SK-N-SH treated with all-trans-retinoic acid at 6 μM for 48 hours (cell line): ENCODE measurements around the gene RNF40.

Experiments used
- ATAC-seq: fragments of 200-7000 bp; cut with Tn5 transposase; 3 replicates; pipeline ENCODE4 v1.9.1; 2020; ENCODE audit warnings: mild to moderate bottlenecking, moderate library complexity
- ARNTL ChIP-seq: fragments of 450-650 bp; formaldehyde crosslinking; IDR thresholded peaks from 2 replicates; pipeline ENCODE4 v1.5.0; 2020; ENCODE audit warnings: low read depth, mild to moderate bottlenecking, moderate library complexity, borderline replicate concordance
- BACH2 ChIP-seq: fragments of 250-450 bp; sonication (Bioruptor Pico); IDR thresholded peaks from 2 replicates; pipeline ENCODE4 v1.9.0; 2021; ENCODE audit warnings: mild to moderate bottlenecking, borderline replicate concordance
- CSDC2 ChIP-seq: fragments of 250-450 bp; sonication (Bioruptor Pico); IDR thresholded peaks from 2 replicates; pipeline ENCODE4 v1.5.0; 2020; ENCODE audit warnings: mild to moderate bottlenecking, moderate library complexity
- ESRRG ChIP-seq: fragments of 250-450 bp; sonication (Bioruptor Pico); IDR thresholded peaks from 2 replicates; pipeline ENCODE4 v1.6.1; 2021; ENCODE audit warnings: mild to moderate bottlenecking
- GLIS3 ChIP-seq: fragments of 250-450 bp; sonication (Bioruptor Pico); IDR thresholded peaks from 2 replicates; pipeline ENCODE4 v1.5.0; 2020; ENCODE audit warnings: mild to moderate bottlenecking, moderate library complexity
- ISL1 ChIP-seq: fragments of 250-450 bp; sonication (Bioruptor Pico); IDR thresholded peaks from 2 replicates; pipeline ENCODE4 v2.1.2; 2022; ENCODE audit warnings: mild to moderate bottlenecking, moderate library complexity
- OSR1 ChIP-seq: fragments of 250-450 bp; sonication (Bioruptor Pico); IDR thresholded peaks from 2 replicates; pipeline ENCODE4 v1.8.0; 2022; ENCODE audit warnings: moderate library complexity, mild to moderate bottlenecking, inconsistent platforms
- PPARA ChIP-seq: fragments of 250-450 bp; sonication (Bioruptor Pico); IDR thresholded peaks from 2 replicates; pipeline ENCODE4 v1.5.0; 2020; ENCODE audit warnings: mild to moderate bottlenecking, borderline replicate concordance
- RARB ChIP-seq: fragments of 250-450 bp; sonication (Bioruptor Pico); IDR thresholded peaks from 2 replicates; pipeline ENCODE4 v1.8.0; 2021; ENCODE audit warnings: mild to moderate bottlenecking, moderate library complexity
- SNAI2 ChIP-seq: fragments of 250-450 bp; sonication (Bioruptor Pico); IDR thresholded peaks from 2 replicates; pipeline ENCODE4 v1.5.0; 2020; ENCODE audit warnings: mild to moderate bottlenecking, moderate library complexity
- TCF4 ChIP-seq: fragments of 250-450 bp; sonication (Bioruptor Pico); IDR thresholded peaks from 2 replicates; pipeline ENCODE4 v1.8.0; 2021; ENCODE audit warnings: mild to moderate bottlenecking, moderate library complexity, borderline replicate concordance
- TOX ChIP-seq: fragments of 250-450 bp; sonication (Bioruptor Pico); IDR thresholded peaks from 2 replicates; pipeline ENCODE4 v1.8.0; 2021; ENCODE audit warnings: mild to moderate bottlenecking, moderate library complexity, borderline replicate concordance
- ZC3H10 ChIP-seq: fragments of 250-450 bp; sonication (Bioruptor Pico); IDR thresholded peaks from 2 replicates; pipeline ENCODE4 v1.5.1; 2021; ENCODE audit warnings: mild to moderate bottlenecking, moderate library complexity
- ZFP3 ChIP-seq: fragments of 250-450 bp; sonication (Bioruptor Pico); IDR thresholded peaks from 2 replicates; pipeline ENCODE4 v1.5.0; 2020; ENCODE audit warnings: mild to moderate bottlenecking, moderate library complexity
- ZNF565 ChIP-seq: fragments of 450-650 bp; formaldehyde crosslinking; conservative IDR thresholded peaks from 2 replicates; pipeline ENCODE4 v1.5.0; 2020; ENCODE audit warnings: low read depth, mild to moderate bottlenecking, moderate library complexity
- ZNF70 ChIP-seq: fragments of 450-650 bp; formaldehyde crosslinking; IDR thresholded peaks from 2 replicates; pipeline ENCODE4 v1.5.0; 2020; ENCODE audit warnings: mild to moderate bottlenecking, moderate library complexity
- ZNF8 ChIP-seq: fragments of 450-650 bp; formaldehyde crosslinking; IDR thresholded peaks from 2 replicates; pipeline ENCODE4 v1.5.0; 2020; ENCODE audit warnings: mild to moderate bottlenecking, moderate library complexity
- TF ChIP-seq, protein P1 (sequence below): fragments of 250-450 bp; sonication (Bioruptor Pico); IDR thresholded peaks from 2 replicates; pipeline ENCODE4 v1.5.1; 2021; ENCODE audit warnings: mild to moderate bottlenecking, moderate library complexity
- TF ChIP-seq, protein P2 (sequence below): fragments of 250-450 bp; sonication (Bioruptor Pico); IDR thresholded peaks from 2 replicates; pipeline ENCODE4 v1.5.0; 2020; ENCODE audit warnings: mild to moderate bottlenecking, moderate library complexity
- TF ChIP-seq, protein P3 (sequence below): fragments of 250-450 bp; sonication (Bioruptor Pico); IDR thresholded peaks from 2 replicates; pipeline ENCODE4 v1.8.0; 2021; ENCODE audit warnings: low read depth, mild to moderate bottlenecking, moderate library complexity, borderline replicate concordance
- TF ChIP-seq, protein P4 (sequence below): fragments of 250-450 bp; sonication (Bioruptor Pico); IDR thresholded peaks from 2 replicates; pipeline ENCODE4 v1.8.0; 2020; ENCODE audit warnings: mild to moderate bottlenecking, moderate library complexity, borderline replicate concordance
- TF ChIP-seq, protein P5 (sequence below): fragments of 250-450 bp; sonication (Bioruptor Pico); IDR thresholded peaks from 2 replicates; pipeline ENCODE4 v1.5.1; 2020; ENCODE audit warnings: low read depth, mild to moderate bottlenecking, moderate library complexity

RNF40 gene

DNA sequence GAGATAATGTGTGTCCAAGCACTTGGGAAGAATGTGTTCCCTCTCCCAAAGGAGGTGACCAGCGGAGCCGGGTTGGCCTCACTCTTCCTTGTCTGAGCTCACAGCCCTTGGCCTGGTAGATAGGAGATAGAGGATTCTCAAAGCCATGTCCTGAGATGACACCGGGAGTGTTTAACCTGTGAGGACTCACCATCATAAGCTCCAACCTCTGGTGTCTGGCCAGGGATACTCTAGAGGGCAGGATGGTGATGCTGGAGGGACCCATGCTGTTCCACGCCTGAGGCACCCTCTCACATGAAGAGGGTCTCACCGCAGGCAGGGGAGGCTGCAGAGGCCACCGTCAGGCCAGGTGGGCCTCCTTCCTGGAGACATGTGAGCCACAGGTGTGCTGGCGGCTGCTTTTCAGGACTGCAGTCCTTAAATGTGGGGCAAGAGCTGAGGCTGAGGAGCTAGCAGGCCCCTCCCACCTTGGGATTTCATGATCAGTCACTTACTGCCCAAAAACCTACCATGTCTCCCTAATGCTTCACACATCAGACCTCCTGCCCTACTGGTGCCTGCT is 31.5 kb downstream of the RNF40 start:
- ATAC-seq, result no peak
- no peak for TF ChIP-seq PPARA (CRISPR knock-in tag)
- no peak for TF ChIP-seq ZC3H10 (CRISPR knock-in tag)
- no peak for TF ChIP-seq ESRRG (CRISPR knock-in tag)
- no peak for TF ChIP-seq SNAI2
- no peak for TF ChIP-seq ZFP3 (CRISPR knock-in tag)
- TF ChIP-seq, protein P1, sequence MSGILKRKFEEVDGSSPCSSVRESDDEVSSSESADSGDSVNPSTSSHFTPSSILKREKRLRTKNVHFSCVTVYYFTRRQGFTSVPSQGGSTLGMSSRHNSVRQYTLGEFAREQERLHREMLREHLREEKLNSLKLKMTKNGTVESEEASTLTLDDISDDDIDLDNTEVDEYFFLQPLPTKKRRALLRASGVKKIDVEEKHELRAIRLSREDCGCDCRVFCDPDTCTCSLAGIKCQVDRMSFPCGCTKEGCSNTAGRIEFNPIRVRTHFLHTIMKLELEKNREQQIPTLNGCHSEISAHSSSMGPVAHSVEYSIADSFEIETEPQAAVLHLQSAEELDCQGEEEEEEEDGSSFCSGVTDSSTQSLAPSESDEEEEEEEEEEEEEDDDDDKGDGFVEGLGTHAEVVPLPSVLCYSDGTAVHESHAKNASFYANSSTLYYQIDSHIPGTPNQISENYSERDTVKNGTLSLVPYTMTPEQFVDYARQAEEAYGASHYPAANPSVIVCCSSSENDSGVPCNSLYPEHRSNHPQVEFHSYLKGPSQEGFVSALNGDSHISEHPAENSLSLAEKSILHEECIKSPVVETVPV (CRISPR knock-in tag), result no peak
- no peak for TF ChIP-seq OSR1
- no peak for TF ChIP-seq CSDC2 (CRISPR knock-in tag)
- TF ChIP-seq BACH2, result no peak
- no peak for TF ChIP-seq ARNTL (CRISPR knock-in tag)
- TF ChIP-seq RARB (CRISPR knock-in tag), result no peak
- no peak for TF ChIP-seq ZNF565 (CRISPR knock-in tag)
- no peak for TF ChIP-seq TCF4
- TF ChIP-seq GLIS3 (CRISPR knock-in tag), result no peak
- TF ChIP-seq, protein P2, sequence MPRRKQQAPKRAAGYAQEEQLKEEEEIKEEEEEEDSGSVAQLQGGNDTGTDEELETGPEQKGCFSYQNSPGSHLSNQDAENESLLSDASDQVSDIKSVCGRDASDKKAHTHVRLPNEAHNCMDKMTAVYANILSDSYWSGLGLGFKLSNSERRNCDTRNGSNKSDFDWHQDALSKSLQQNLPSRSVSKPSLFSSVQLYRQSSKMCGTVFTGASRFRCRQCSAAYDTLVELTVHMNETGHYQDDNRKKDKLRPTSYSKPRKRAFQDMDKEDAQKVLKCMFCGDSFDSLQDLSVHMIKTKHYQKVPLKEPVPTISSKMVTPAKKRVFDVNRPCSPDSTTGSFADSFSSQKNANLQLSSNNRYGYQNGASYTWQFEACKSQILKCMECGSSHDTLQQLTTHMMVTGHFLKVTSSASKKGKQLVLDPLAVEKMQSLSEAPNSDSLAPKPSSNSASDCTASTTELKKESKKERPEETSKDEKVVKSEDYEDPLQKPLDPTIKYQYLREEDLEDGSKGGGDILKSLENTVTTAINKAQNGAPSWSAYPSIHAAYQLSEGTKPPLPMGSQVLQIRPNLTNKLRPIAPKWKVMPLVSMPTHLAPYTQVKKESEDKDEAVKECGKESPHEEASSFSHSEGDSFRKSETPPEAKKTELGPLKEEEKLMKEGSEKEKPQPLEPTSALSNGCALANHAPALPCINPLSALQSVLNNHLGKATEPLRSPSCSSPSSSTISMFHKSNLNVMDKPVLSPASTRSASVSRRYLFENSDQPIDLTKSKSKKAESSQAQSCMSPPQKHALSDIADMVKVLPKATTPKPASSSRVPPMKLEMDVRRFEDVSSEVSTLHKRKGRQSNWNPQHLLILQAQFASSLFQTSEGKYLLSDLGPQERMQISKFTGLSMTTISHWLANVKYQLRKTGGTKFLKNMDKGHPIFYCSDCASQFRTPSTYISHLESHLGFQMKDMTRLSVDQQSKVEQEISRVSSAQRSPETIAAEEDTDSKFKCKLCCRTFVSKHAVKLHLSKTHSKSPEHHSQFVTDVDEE, result no peak
- TF ChIP-seq, all 23 proteins: peak for 0

DNA sequence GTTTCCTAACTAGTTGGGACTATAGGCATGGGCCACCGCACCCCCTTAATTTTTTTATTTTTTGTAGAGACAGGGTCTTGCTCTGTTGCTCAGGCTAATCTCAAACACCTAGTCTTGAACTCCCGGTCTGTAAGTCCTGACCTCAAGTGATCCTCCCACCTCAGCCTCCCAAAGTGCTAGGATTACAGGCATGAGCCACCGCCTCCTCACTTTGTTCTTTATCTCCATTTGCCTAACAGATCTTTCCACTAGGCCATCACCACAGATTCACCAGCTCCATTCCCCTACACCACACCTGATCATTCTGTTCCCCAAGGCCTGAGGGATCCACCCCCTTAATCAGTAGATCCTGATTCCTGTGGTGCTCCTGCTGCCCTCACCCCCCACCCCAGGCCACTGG is 32.5 kb downstream of the RNF40 start:
- ATAC-seq, result no peak
- TF ChIP-seq ZNF8 (CRISPR knock-in tag), result no peak
- no peak for TF ChIP-seq GLIS3 (CRISPR knock-in tag)
- TF ChIP-seq, protein P3, sequence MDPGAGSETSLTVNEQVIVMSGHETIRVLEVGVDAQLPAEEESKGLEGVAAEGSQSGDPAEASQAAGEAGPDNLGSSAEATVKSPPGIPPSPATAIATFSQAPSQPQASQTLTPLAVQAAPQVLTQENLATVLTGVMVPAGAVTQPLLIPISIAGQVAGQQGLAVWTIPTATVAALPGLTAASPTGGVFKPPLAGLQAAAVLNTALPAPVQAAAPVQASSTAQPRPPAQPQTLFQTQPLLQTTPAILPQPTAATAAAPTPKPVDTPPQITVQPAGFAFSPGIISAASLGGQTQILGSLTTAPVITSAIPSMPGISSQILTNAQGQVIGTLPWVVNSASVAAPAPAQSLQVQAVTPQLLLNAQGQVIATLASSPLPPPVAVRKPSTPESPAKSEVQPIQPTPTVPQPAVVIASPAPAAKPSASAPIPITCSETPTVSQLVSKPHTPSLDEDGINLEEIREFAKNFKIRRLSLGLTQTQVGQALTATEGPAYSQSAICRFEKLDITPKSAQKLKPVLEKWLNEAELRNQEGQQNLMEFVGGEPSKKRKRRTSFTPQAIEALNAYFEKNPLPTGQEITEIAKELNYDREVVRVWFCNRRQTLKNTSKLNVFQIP, result no peak
- no peak for TF ChIP-seq PPARA (CRISPR knock-in tag)
- TF ChIP-seq ARNTL (CRISPR knock-in tag), result no peak
- no peak for TF ChIP-seq ZC3H10 (CRISPR knock-in tag)
- TF ChIP-seq ISL1 (CRISPR knock-in tag), result no peak
- no peak for TF ChIP-seq ZNF565 (CRISPR knock-in tag)
- TF ChIP-seq, protein P1 (CRISPR knock-in tag), result no peak

DNA sequence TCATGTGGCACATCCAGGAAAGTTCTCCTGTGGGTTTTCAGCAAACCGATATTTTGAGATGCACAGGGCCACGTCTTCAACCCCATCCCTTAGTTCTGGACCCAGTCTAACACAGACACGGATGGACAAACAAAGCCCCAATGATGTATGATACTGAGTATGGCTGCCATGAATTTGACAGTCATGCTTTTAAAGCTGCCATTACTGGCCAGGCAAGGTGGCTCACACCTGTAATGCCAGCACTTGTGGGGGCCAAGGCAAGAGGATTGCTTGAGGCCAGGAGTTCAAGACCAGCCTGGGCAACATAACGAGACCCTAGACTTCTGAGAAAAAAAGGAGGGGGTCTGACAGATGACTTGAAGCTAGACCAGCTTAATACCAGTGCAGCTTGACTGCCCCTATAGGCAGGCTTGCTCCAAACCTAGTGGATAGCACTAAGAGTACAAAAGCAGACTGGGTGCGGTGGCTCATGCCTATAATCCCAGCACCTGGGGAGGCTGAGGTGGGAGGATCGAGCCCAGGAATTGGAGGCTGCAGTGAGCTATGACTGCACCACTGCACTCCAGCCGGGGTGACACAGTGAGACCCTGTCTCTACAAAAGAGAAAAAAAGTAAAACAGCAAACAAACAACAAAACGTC is 35.7 kb downstream of the RNF40 start:
- peak; percentile 73 for ATAC-seq
- TF ChIP-seq ZNF70 (CRISPR knock-in tag) (no peak), TCF4 (no peak), GLIS3 (CRISPR knock-in tag) (no peak), OSR1 (no peak), ZNF8 (CRISPR knock-in tag) (no peak), TOX (CRISPR knock-in tag) (no peak), SNAI2 (no peak)
- TF ChIP-seq, protein P4, sequence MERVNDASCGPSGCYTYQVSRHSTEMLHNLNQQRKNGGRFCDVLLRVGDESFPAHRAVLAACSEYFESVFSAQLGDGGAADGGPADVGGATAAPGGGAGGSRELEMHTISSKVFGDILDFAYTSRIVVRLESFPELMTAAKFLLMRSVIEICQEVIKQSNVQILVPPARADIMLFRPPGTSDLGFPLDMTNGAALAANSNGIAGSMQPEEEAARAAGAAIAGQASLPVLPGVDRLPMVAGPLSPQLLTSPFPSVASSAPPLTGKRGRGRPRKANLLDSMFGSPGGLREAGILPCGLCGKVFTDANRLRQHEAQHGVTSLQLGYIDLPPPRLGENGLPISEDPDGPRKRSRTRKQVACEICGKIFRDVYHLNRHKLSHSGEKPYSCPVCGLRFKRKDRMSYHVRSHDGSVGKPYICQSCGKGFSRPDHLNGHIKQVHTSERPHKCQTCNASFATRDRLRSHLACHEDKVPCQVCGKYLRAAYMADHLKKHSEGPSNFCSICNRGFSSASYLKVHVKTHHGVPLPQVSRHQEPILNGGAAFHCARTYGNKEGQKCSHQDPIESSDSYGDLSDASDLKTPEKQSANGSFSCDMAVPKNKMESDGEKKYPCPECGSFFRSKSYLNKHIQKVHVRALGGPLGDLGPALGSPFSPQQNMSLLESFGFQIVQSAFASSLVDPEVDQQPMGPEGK (CRISPR knock-in tag), result no peak
- TF ChIP-seq, protein P3, result no peak
- TF ChIP-seq, protein P5, sequence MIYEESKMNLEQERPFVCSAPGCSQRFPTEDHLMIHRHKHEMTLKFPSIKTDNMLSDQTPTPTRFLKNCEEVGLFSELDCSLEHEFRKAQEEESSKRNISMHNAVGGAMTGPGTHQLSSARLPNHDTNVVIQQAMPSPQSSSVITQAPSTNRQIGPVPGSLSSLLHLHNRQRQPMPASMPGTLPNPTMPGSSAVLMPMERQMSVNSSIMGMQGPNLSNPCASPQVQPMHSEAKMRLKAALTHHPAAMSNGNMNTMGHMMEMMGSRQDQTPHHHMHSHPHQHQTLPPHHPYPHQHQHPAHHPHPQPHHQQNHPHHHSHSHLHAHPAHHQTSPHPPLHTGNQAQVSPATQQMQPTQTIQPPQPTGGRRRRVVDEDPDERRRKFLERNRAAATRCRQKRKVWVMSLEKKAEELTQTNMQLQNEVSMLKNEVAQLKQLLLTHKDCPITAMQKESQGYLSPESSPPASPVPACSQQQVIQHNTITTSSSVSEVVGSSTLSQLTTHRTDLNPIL (CRISPR knock-in tag), result no peak
